NCI-H82 treated with DMSO at 0.1 percent for 48 hours (cell line): Measurements from ENCODE around the gene KANSL1.

Source experiments
- DNase-seq: peaks from one replicate; lab custom pipeline; 2025; ENCODE audit not compliant: unreplicated experiment; lab: John Stamatoyannopoulos, UW

The KANSL1 gene

DNA sequence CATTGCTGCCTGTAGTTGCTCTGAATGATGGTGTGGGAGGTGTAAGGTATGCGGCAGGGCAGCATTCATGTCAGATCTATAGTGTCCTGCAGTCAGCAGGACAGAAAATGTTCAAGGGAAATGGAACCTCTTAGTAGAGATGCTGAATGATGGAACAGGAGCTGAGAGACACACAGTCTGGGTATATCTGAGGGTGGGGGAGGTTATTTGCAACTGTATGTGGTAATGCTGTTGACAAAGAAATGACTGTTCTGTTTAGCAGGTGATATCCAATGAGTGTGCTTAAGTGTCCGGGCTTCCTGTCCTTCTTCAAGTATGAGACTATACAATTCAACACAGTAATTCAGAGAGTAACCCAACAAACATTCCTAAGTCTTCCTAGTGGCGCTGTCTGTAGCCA, 147.6 kb downstream of the KANSL1 start:
- no peak for DNase-seq

GRCh38 chr17:46044989-46045388, 148.2 kb downstream of the KANSL1 start:
- DNase-seq = no peak

GRCh38 chr17:46044286-46044928, 148.8 kb downstream of the KANSL1 start:
- peak; percentile 97 for DNase-seq

DNA sequence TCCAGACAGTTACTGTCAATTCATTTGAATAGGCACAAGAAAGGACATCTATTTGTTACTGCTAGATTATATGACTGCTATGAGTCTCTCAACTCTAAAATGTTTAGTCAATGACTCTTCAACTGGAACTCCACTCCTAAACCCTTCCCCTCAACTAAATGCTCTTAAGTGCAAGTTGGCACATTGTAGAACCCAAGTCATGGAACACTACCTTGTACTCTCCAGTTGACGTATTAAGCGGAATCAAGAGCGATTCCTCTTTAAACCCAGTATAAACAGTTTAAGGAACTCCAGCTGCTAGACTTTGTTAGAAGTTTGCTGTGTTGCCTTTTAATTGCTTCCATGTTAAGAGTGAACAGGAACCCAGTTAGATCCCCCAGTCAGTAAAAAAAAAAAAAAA, 149.6 kb downstream of the KANSL1 start:
- DNase-seq = no peak

GRCh38 chr17:46042925-46043324, 150.3 kb downstream of the KANSL1 start:
- DNase-seq = no peak

- no peak for DNase-seq
Measured at GRCh38 chr17:46042246-46042645, 151.0 kb downstream of the KANSL1 start.

DNA sequence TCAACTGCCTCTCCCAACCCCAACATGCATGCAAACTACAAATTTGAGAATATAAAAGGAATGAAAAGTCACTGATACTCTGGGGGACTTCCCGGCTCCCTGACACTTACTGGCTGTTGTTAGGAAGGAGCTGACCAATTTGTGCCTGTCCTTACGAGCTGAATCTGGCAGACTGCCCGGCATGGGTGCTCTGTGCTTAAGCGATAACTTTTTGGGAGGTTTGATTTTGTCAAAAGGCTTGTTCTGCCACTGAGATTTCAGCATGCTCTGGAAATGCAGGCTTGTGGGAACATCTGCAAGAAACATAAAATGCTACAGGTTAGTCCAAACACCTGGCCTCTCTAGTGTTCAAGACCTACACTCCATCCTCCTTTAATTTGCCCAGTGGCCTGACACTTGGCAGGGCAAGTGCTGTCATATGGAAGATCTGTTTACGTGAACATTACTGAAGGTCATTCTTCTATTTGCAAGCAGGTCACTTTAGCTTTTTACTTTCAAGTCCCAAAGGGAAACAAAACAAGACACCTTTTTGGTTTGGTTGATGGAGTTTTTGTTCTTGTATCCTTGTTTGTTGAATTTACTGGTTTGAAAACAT, 153.5 kb downstream of the KANSL1 start:
- no peak for DNase-seq

GRCh38 chr17:46038937-46039336, 154.3 kb downstream of the KANSL1 start:
- no peak for DNase-seq

DNA sequence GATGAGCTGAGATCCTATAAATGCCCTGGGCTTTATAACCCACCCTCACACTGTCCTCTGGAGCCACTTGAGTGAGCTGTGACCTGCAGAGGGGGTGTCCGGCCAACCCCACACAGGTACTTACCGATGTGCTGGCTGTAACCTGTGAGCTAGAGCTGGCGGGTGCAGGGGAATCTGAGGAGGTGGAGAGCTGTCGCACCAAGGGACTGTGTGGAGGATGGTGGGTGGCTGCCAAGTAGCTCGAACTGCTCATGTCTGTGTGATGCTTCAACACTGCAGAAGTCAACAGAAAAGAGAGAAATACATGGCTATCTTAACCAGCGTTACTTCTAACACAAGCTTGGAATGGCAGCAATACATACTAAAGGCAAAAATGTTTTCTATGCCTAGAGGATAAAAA, 154.8 kb downstream of the KANSL1 start:
- DNase-seq = no peak

DNA sequence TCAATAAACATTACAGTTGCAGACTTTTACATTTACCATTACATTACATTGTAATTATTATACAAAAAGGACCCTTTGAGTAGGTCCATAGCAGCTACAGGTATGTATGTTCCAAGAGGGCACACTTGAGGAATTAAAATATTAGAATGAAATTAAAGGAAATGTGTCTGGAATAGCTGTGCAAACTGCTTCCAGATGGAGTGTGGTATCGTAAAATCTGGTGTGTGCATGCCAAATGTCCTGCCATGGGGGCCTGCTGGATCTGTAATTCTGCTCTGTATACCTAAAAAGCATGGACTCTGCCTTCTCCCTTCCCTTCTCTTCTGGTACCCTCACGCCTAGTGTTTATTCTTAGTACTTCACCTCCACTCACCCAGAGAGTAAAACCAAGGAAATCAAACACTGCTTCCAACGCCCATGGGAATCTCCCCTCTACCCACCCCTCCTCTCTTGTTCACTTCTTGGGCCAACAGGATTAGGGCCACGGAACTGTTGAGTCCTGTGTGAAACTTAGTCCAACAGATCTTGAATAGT, 155.4 kb downstream of the KANSL1 start:
- no peak for DNase-seq

DNA sequence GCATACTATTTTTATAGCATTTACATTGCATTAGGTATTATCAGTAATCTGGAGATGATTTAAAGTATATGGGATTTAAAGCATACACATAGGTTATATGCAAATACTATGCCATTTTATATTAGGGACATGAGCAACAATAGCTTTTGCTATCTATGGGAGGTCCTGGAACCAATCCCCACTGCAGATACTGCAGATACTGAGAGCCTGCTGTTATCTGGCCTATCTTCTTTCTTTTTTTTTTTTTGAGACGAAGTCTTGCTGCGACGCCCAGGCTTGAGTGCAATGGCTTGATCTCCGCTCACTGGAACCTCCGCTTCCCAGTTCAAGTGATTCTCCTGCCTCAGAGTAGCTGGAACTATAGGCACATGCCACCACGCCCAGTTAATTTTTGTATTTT, 156.7 kb downstream of the KANSL1 start:
- DNase-seq = no peak

GRCh38 chr17:46035112-46035818, 158.0 kb downstream of the KANSL1 start:
- DNase-seq = no peak

DNA sequence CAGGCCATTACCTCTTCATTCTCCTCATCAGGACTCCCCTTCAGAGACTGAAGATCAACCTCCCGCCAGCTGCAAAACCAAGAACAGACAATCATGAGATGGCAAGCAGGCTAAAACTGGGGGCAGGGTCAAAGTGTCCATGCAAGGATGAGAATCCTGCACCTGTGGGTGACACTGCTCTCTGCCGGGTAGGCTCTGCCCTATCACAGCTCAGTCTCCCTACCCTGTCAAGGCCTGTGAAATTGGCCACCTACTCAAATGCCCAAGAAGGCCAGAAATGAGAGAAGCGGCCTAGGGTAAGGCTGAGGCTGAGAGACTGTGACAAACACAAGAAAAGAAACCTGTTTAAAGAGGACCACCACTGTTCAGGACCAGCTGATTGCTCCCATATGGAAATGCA, 159.8 kb downstream of the KANSL1 start:
- DNase-seq = no peak

DNA sequence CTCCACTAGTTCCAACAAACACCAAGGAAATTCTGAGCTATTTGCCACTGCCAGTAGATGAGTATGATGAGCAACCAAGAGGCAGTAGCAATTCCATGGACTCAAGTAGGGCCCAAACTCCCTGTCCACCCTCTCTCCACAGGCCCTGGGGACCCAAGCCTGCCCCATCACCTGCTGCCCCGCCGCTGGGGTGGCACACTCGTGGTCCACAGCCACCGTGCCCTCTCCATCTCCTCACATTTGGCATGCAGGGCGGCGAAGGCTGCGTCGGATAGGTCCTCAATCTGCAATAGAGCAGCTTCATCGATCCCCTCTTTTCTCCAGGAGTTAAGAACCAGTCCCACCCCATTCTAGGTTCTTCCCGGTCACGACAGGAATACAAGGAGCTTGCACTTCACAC, 160.3 kb downstream of the KANSL1 start:
- DNase-seq = no peak

DNA sequence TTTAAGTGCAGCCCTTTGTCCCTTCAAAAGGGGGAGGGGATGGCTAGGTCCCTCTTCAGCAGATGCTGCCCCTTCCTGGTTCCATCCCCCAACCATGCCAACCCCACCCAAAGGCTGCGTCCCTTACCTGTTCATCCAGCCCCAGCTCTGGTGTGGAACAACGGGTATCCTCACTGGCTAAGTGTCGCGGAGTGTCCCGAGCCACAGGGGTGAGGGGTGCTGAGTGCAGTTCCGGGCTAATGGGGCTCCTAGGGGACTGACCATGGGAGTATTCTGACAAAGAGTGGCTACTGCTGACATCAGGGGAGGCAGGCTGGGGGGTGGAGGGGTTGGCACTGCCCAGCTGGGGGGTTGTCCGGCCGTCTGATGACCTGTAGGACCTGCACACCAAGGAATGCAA, 161.3 kb downstream of the KANSL1 start:
- DNase-seq = no peak

DNA sequence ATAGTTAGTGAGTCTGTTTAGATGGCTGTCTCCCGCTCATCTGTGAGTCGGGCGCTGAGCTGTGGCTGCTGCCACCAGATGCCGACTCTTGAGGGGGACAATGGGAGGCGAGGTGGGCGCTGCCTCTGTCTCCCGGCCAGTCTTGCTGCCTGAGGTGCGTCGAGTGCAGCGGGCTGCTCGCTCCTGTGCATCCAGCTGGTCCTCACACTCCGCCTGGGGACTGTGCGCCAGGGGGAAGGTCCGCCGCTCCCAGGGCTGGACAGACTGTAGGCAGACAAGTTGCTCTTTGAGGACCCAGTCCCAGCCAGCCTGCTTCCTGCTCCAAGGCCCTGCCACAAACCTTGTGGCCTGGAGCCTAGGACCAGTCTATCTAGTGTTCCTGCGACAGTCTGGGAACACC, 161.8 kb downstream of the KANSL1 start:
- no peak for DNase-seq

GRCh38 chr17:46030752-46031151, 162.5 kb downstream of the KANSL1 start:
- DNase-seq = no peak

DNA sequence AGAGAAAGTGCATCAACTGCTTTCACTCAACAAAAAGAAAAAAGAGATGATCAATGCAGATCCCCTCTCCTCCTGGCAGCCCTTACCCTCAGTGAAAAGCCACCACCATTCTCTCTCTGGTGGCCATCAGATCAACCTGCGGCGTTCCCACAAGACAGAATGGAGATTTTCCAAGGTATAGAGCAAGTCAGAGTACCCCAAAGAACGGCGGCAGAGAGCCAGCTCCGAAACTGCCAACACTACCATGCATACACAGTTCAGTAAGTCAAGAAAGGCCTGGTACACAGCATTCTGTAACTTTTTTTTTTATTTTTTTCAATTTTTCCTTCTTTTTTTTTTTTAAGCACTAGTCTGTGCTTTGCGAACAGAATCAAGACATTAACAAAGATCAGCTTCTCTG, 163.6 kb downstream of the KANSL1 start:
- no peak for DNase-seq

- no peak for DNase-seq
Measured at GRCh38 chr17:46028981-46029565, 164.2 kb downstream of the KANSL1 start.

GRCh38 chr17:46028374-46028773, 164.9 kb downstream of the KANSL1 start:
- no peak for DNase-seq

- no peak for DNase-seq
Measured at GRCh38 chr17:46027976-46028325, 165.3 kb downstream of the KANSL1 start.
